Lung (tissue), 12 donors: ENCODE data around the gene ELP4. TPM values are rescaled to one million over a fixed set of nuclear protein-coding genes. Genes with fewer than 3 reads are reported as not detected.

ENCODE experiments used
- ATAC-seq: fragments of 200-7000 bp; cut with Tn5 transposase; one replicate; pipeline ENCODE4 v1.9.1; 2020; ENCODE audit warnings: moderate number of reproducible peaks; ENCODE audit not compliant: insufficient read depth, low FRiP score
- DNase-seq, 3 donors: peaks; one replicate each; pipeline ENCODE4 v3.0.0-alpha.2; 2013 to 2017
- H3K27ac ChIP-seq, 2 donors: one replicate each; pipeline ENCODE4 v1.5.1; 2013; ENCODE audit warnings: mild to moderate bottlenecking in 2 of 2, moderate library complexity in 2 of 2, control low read depth in 1 of 2, inconsistent platforms in 1 of 2, low read depth in 1 of 2, low read length in 1 of 2
- H3K27me3 ChIP-seq, 3 donors: one replicate each; pipeline ENCODE4 v1.5.1; 2013; ENCODE audit warnings: low read length in 2 of 3; ENCODE audit not compliant: control insufficient read depth in 3 of 3, insufficient read depth in 3 of 3
- H3K36me3 ChIP-seq, 4 donors: one replicate each; pipeline ENCODE4 v1.5.1; 2013; ENCODE audit warnings: low read length in 4 of 4, mild to moderate bottlenecking in 1 of 4, moderate library complexity in 1 of 4; ENCODE audit not compliant: control insufficient read depth in 4 of 4, insufficient read depth in 4 of 4
- H3K4me1 ChIP-seq, 5 donors: one replicate each; pipeline ENCODE4 v1.5.1; 2013; ENCODE audit warnings: low read length in 5 of 5, mild to moderate bottlenecking in 2 of 5, moderate library complexity in 1 of 5; ENCODE audit not compliant: control insufficient read depth in 5 of 5, insufficient read depth in 5 of 5
- H3K4me3 ChIP-seq: one replicate; pipeline ENCODE4 v1.5.1; 2013; ENCODE audit warnings: mild to moderate bottlenecking, control low read depth, moderate library complexity
- H3K9ac ChIP-seq, 2 donors: one replicate each; pipeline ENCODE4 v1.5.1; 2013; ENCODE audit warnings: low read length in 2 of 2, control low read depth in 1 of 2; ENCODE audit not compliant: insufficient read depth in 1 of 2
- H3K9me3 ChIP-seq, 4 donors: one replicate each; pipeline ENCODE4 v1.5.1; 2013; ENCODE audit warnings: low read length in 3 of 4, mild to moderate bottlenecking in 1 of 4, moderate library complexity in 1 of 4; ENCODE audit not compliant: control insufficient read depth in 4 of 4, insufficient read depth in 3 of 4
- WGBS, 2 donors: extraction: QIAGEN DNeasy Blood & Tissue Kit; methylation state at CpG; one replicate each; pipeline ENCODE4 v1.1.7; 2013; 5-methylcytosine and 5-hydroxymethylcytosine counted together
- polyA plus RNA-seq, 2 donors: library from polyadenylated mRNA; stranded (reverse); fragments of 200-250 nt; gene quantifications; one replicate each; pipeline ENCODE4 v1.2.1, GENCODE V29; 2013
- total RNA-seq, 2 donors: library from RNA; depleted of rRNA in 1 of 2; stranded (reverse); fragments of >200 nt in 1 of 2; gene quantifications; one replicate each; pipeline ENCODE4 v1.2.1, GENCODE V29; 2014 to 2021
- TF ChIP-seq, protein P1 (sequence below): IDR thresholded peaks from 2 replicates; pipeline ENCODE4 v1.5.1; 2012; ENCODE audit warnings: mild to moderate bottlenecking; ENCODE audit errors: control extremely low read depth, extremely low read depth
- donor health status: control.
- donor health status: control.
- donor health status: Bipolar disorder and iron deficiency.
- donor health status: healthy.
- donor health status: DM: yes; HTN: yes; CAD: no.

Gene ELP4
- total and polyA plus RNA-seq, 4 donors, result 7.7 to 47.8 (median 13.7) TPM

DNA sequence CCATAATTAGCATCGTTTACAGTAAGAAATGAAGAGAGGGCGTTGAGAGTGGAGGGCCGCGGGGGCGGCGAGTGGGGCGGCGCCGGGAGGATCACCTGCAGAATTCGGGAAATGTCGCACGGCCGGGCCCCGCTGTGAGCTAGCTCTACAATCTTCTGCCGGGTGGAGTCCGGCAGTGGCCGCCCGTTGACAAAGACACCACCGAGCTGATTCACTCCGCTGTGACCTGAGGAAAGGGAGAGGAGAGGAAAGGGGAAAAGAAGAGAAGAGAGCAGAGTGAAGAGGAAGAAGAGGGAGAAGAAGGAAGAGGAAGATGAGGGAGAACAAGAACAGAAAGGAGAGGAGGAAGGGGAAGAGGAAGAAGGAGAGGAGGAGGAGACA lies 293.0 kb downstream of the ELP4 start:
- WGBS, 2 donors, result 8 to 11% methylated on average over 20 of the region's 20 CpGs

DNA sequence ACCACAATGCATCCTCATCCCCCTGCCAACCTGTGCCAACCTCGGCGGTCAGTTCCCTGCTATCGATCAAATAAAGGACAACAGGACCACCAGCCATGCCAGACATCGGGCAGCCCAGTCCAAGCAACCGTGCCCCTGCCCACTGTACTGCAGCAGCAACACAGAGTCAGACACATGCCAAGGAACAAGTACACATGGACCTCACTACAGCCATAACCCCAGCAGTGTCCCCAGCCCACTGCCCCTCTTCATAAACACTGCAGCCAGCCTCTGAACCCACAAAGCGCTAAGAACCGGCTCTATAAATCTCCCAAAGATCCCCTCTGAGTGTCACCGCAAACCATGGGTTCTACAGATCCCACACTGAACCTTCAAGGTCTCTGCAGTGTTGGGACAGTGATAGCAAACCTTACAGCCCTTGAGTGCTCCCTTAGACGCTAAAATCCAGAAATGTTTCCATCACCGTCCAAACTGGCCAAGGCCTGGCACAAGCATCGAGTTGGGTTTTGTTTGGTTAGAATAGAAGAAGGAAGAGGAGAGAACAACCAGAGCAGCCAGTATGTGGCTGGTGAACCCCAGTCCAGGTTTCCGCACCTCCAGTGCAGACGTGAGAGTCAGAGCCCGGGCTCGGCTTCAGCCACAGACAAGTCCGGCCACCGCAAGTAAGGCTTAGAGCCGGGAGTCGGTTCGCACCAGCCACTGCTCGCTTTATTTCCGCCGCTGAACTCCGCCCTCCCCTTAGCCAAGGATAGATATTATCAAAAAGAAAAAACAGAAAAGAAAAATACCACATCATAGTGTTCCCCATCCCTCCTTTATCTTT lies 293.6 kb downstream of the ELP4 start:
- no peak for ATAC-seq
- peak in 1 of 3 donors; percentile 14 for DNase-seq

More for the DNA sequence above, 293.0 kb downstream of the ELP4 start:
- H3K4me1 ChIP-seq, result peaks cover 0 to 37% (median 14%) of the 10 kb centered on the region in 5 donors
- ATAC-seq, result no peak
- TF ChIP-seq, protein P1, sequence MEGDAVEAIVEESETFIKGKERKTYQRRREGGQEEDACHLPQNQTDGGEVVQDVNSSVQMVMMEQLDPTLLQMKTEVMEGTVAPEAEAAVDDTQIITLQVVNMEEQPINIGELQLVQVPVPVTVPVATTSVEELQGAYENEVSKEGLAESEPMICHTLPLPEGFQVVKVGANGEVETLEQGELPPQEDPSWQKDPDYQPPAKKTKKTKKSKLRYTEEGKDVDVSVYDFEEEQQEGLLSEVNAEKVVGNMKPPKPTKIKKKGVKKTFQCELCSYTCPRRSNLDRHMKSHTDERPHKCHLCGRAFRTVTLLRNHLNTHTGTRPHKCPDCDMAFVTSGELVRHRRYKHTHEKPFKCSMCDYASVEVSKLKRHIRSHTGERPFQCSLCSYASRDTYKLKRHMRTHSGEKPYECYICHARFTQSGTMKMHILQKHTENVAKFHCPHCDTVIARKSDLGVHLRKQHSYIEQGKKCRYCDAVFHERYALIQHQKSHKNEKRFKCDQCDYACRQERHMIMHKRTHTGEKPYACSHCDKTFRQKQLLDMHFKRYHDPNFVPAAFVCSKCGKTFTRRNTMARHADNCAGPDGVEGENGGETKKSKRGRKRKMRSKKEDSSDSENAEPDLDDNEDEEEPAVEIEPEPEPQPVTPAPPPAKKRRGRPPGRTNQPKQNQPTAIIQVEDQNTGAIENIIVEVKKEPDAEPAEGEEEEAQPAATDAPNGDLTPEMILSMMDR, result no peak
- no peak overlapping the region for H3K9ac ChIP-seq
- H3K27ac ChIP-seq, result no peak overlapping the region
- H3K4me3 ChIP-seq, result no peak overlapping the region
- H3K36me3 ChIP-seq, result no peaks in the 10 kb centered on the region
- H3K27me3 ChIP-seq, result peaks cover 19 to 95% (median 91%) of the 10 kb centered on the region in 3 donors
- H3K9me3 ChIP-seq, result peaks cover 0 to 44% (median 0%) of the 10 kb centered on the region in 4 donors
- no peak for DNase-seq

DNA sequence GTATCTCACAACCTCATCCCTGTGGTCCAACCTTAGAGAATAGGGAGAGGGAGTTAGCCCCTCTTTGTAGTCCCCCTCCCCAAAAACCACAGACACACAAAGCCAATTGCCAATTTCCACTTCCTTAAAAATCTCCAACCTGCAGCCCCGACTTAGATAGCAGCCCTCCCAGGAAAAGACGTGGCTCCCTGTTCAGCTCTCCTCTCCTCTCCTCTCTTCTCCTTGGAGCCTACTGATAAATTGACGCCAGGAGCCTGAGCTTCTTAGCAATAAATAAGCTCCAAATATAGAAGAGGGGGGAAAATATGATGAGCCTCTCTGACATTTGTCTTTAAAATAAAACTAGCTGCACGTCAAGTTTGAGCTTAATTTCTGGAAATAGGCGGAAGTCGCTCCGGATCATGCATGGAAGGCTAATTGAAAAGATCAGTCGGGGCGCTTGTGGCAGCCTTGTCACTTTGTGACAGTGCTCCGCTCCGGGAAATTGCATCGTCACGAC lies 294.3 kb downstream of the ELP4 start:
- 3 to 10% methylated on average over 13 of the region's 13 CpGs for WGBS, 2 donors
- TF ChIP-seq, protein P1, result no peak
- ATAC-seq, result no peak

More for the DNA sequence above, 293.6 kb downstream of the ELP4 start:
- Histone ChIP-seq H3K36me3 (no peaks in the 10 kb centered on the region), H3K9ac (no peak overlapping the region), H3K27ac (no peak overlapping the region), H3K27me3 (peaks cover 19 to 95% (median 91%) of the 10 kb centered on the region in 3 donors), H3K4me3 (no peak overlapping the region), H3K9me3 (peaks cover 0 to 45% (median 0%) of the 10 kb centered on the region in 4 donors), H3K4me1 (peaks cover 0 to 34% (median 13%) of the 10 kb centered on the region in 5 donors)
- 6 to 8% methylated on average over 24 of the region's 24 CpGs for WGBS, 2 donors
- TF ChIP-seq, protein P1, result no peak

More for the DNA sequence above, 294.3 kb downstream of the ELP4 start:
- H3K4me3 ChIP-seq, result no peak overlapping the region
- H3K27me3 ChIP-seq, result peaks cover 14 to 95% (median 91%) of the 10 kb centered on the region in 3 donors
- H3K4me1 ChIP-seq, result peaks cover 0 to 28% (median 7%) of the 10 kb centered on the region in 5 donors
- no peak for DNase-seq
- peaks cover 0 to 41% (median 0%) of the 10 kb centered on the region in 4 donors for H3K9me3 ChIP-seq
- no peaks in the 10 kb centered on the region for H3K36me3 ChIP-seq
- no peak overlapping the region for H3K9ac ChIP-seq
- no peak overlapping the region for H3K27ac ChIP-seq
